Measurements from ENCODE around the gene SLC24A5. TPM values are rescaled to one million over a fixed set of nuclear protein-coding genes. Genes with fewer than 3 reads are reported as not detected.

Gene SLC24A5
- total and polyA plus RNA-seq, 9 of the 15 experiments (the other 6 are each of a cell fraction or from before 2014, with no cell fraction given): not detected

- POLR2A ChIA-PET: no interaction called here
- intact Hi-C loops (cut with micrococcal nuclease) (no loop called here), in situ Hi-C loops (cut with MboI) (no loop called here)
- TF ChIP-seq, protein P1, sequence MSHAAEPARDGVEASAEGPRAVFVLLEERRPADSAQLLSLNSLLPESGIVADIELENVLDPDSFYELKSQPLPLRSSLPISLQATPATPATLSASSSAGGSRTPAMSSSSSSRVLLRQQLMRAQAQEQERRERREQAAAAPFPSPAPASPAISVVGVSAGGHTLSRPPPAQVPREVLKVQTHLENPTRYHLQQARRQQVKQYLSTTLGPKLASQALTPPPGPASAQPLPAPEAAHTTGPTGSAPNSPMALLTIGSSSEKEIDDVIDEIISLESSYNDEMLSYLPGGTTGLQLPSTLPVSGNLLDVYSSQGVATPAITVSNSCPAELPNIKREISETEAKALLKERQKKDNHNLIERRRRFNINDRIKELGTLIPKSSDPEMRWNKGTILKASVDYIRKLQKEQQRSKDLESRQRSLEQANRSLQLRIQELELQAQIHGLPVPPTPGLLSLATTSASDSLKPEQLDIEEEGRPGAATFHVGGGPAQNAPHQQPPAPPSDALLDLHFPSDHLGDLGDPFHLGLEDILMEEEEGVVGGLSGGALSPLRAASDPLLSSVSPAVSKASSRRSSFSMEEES (CRISPR knock-in tag; IDR thresholded peaks at IDR 0.05): peak; percentile 88
- no peak for TF ChIP-seq ZNF121 (CRISPR knock-in tag; conservative IDR thresholded peaks at IDR 0.05)
- H3K4me3 ChIP-seq: no peak overlapping the region
- no peak overlapping the region for H3K4me2 ChIP-seq (ENCODE audit: insufficient read depth, low read length)
- ATAC-seq (no peak), DNase-seq (ENCODE audit: extremely low read depth in 1 of 4, low spot score in 3 of 4) (no peak), FAIRE-seq (no peak)
- H4K20me1 ChIP-seq (replicated peaks; ENCODE audit: control insufficient read depth, insufficient read depth, low read length): no peaks in the 10 kb centered on the region
- no peaks in the 10 kb centered on the region for H3K9me1 ChIP-seq (ENCODE audit: control insufficient read depth, insufficient read depth, low read length)
- H3K9me3 ChIP-seq (replicated peaks; ENCODE audit: control insufficient read depth, insufficient read depth, low read depth, low read length): no peaks in the 10 kb centered on the region
- no peaks in the 10 kb centered on the region for H3K27me3 ChIP-seq (ENCODE audit: control insufficient read depth in 2 of 2, insufficient read depth in 2 of 2, low read length in 2 of 2)
- no peaks in the 10 kb centered on the region for H3K36me3 ChIP-seq (ENCODE audit: control insufficient read depth, insufficient read depth, low read length)
- 0% methylated on average over 2 of the region's 2 CpGs for WGBS (ENCODE audit: insufficient coverage, low coverage, missing lambda C conversion rate)
- H3K79me2 ChIP-seq (ENCODE audit: control insufficient read depth, insufficient read depth, low read length): no peaks in the 10 kb centered on the region
- no TSS peak for BruUV-seq (replicated peaks)
- no peak overlapping the region for H2AFZ ChIP-seq (ENCODE audit: low read depth, low read length)
- no peak overlapping the region for H3K9ac ChIP-seq (ENCODE audit: insufficient read depth in 1 of 2, low read depth in 2 of 2, low read length in 2 of 2)
- CTCF ChIA-PET (ENCODE audit: low intra/inter-chr PET ratio): no interaction called here
- H3K27ac ChIP-seq (ENCODE audit: extremely low read depth, low read depth, low read length): no peak overlapping the region
- H3K4me1 ChIP-seq (replicated peaks in 1 of 2; ENCODE audit: control insufficient read depth in 2 of 2, insufficient read depth in 2 of 2, low read length in 2 of 2): no peaks in the 10 kb centered on the region
These were observed 23.5 kb upstream of the SLC24A5 start for GRCh38 chr15:48097264-48097663.

- in situ Hi-C loops (cut with MboI) (no loop called here), intact Hi-C loops (cut with micrococcal nuclease) (no loop called here)
- no peaks in the 10 kb centered on the region for H3K79me2 ChIP-seq (ENCODE audit: control insufficient read depth, insufficient read depth, low read length)
- no peaks in the 10 kb centered on the region for H3K9me3 ChIP-seq (replicated peaks; ENCODE audit: control insufficient read depth, insufficient read depth, low read depth, low read length)
- CTCF ChIA-PET (ENCODE audit: low intra/inter-chr PET ratio): no interaction called here
- no peak overlapping the region for H3K27ac ChIP-seq (ENCODE audit: extremely low read depth, low read depth, low read length)
- whole genome bisulfite sequencing (ENCODE audit: insufficient coverage, low coverage, missing lambda C conversion rate): 3% methylated on average over 6 of the region's 6 CpGs
- H3K4me3 ChIP-seq: no peak overlapping the region
- ATAC-seq (no peak), DNase-seq (ENCODE audit: extremely low read depth in 1 of 4, low spot score in 3 of 4) (no peak), FAIRE-seq (no peak)
- no peaks in the 10 kb centered on the region for H3K27me3 ChIP-seq (ENCODE audit: control insufficient read depth in 2 of 2, insufficient read depth in 2 of 2, low read length in 2 of 2)
- no peaks in the 10 kb centered on the region for H4K20me1 ChIP-seq (replicated peaks; ENCODE audit: control insufficient read depth, insufficient read depth, low read length)
- no peak overlapping the region for H3K4me2 ChIP-seq (ENCODE audit: insufficient read depth, low read length)
- H3K4me1 ChIP-seq (replicated peaks in 1 of 2; ENCODE audit: control insufficient read depth in 2 of 2, insufficient read depth in 2 of 2, low read length in 2 of 2): no peaks in the 10 kb centered on the region
- POLR2A ChIA-PET: no interaction called here
- no peak overlapping the region for H2AFZ ChIP-seq (ENCODE audit: low read depth, low read length)
- no peaks in the 10 kb centered on the region for H3K9me1 ChIP-seq (ENCODE audit: control insufficient read depth, insufficient read depth, low read length)
- BruUV-seq (replicated peaks): no TSS peak
- no peaks in the 10 kb centered on the region for H3K36me3 ChIP-seq (ENCODE audit: control insufficient read depth, insufficient read depth, low read length)
- no peak overlapping the region for H3K9ac ChIP-seq (ENCODE audit: insufficient read depth in 1 of 2, low read depth in 2 of 2, low read length in 2 of 2)
- TF ChIP-seq HES1 (IDR thresholded peaks at IDR 0.05; ENCODE audit: low read depth): no peak
- TF ChIP-seq, protein P2, sequence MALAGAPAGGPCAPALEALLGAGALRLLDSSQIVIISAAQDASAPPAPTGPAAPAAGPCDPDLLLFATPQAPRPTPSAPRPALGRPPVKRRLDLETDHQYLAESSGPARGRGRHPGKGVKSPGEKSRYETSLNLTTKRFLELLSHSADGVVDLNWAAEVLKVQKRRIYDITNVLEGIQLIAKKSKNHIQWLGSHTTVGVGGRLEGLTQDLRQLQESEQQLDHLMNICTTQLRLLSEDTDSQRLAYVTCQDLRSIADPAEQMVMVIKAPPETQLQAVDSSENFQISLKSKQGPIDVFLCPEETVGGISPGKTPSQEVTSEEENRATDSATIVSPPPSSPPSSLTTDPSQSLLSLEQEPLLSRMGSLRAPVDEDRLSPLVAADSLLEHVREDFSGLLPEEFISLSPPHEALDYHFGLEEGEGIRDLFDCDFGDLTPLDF (CRISPR knock-in tag; IDR thresholded peaks at IDR 0.05): no peak
- no peak for TF ChIP-seq SMARCA4 (IDR thresholded peaks at IDR 0.05)
- TF ChIP-seq RB1 (IDR thresholded peaks at IDR 0.05; ENCODE audit: low read depth): no peak
- no peak for TF ChIP-seq TCF3 (CRISPR knock-in tag; IDR thresholded peaks at IDR 0.05)
- no peak for TF ChIP-seq ESRRA (IDR thresholded peaks at IDR 0.05; ENCODE audit: borderline replicate concordance, low read depth)
- no peak for TF ChIP-seq NCOA2 (IDR thresholded peaks at IDR 0.05; ENCODE audit: partially characterized antibody in 2 of 2)
- no peak for TF ChIP-seq ZBTB8A (IDR thresholded peaks at IDR 0.05; ENCODE audit: partially characterized antibody)
These were observed 19.3 kb upstream of the SLC24A5 start for GRCh38 chr15:48101376-48101961.

All from K562 (cell line).